NCI-H1417 (cell line): Measurements from ENCODE around the gene S1PR3.

Experiments
- DNase-seq, 3 experiments: peaks; one replicate each; lab custom pipeline; 2025; lab: John Stamatoyannopoulos, UW

S1PR3 gene

GRCh38 chr9:88993327-88993726, 2.1 kb downstream of the S1PR3 start:
- peak in 1 of 3 experiments; percentile 33 for DNase-seq

DNA sequence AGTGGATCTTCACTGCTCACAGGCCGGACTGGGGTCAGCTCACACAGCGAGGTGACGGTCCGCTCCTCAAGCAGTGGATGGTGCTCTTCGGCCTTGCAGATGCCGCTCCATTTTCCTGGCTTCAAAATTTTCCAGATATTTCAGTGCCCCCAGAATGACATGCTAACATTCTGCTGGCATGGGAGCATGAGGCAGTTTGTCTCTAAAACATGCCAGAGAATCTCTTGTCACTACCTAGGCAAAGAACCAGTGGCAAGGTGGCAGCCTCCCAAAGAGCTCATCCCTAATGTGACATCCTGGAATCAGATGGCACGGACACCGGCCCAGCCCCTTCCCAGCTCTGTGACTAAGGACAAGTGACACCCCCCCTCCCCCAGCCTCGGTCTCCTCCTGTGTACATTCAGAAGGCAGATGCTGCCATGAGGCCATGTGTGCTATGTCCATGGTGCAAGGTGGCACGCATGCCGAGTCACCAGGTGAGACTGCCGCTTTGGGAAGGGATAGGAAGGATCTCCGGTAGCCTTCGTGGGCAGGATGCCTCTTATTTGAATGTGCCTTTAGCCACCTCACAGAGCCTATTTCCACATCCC, 2.7 kb downstream of the S1PR3 start:
- DNase-seq, result no peak

GRCh38 chr9:88994469-88995199, 3.4 kb downstream of the S1PR3 start:
- DNase-seq, result no peak

DNA sequence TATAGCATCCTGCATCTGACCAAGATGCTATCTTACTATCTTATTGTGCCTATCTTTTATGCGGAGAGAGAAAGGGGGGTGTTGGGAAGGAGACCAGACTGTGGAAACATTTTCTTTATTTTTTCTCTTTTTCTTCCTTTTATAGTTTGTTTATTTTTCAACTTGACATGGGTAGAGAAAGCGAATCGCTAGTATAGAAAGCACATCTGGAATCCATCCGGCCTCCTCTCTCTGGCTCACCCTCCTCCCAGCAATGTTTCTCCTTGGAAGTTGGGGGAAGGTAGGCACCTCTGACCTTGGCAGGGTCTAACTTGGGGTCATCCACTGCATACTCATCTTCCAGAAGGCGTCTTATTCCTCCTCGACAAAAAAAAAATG, 3.9 kb downstream of the S1PR3 start:
- DNase-seq, result no peak

DNA sequence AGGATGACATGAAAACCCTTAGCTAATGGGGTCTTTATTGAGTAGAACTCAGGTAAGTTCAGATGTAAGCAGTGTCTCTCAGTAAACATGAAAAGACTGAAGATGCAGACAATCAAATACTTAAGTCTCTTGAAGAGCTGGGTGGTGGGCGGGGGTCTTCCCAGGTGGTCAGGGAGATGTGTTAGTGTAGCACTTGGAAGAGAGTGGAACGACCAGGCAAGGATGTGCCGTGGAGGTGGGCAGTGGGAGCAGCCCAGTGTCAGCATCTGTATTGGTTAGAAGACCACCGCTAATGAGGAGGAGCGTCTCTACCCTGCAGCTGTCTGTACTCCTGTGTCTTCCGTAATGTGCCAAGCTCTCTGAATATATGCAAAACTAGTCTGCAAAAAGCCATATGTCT, 4.4 kb downstream of the S1PR3 start:
- no peak for DNase-seq

DNA sequence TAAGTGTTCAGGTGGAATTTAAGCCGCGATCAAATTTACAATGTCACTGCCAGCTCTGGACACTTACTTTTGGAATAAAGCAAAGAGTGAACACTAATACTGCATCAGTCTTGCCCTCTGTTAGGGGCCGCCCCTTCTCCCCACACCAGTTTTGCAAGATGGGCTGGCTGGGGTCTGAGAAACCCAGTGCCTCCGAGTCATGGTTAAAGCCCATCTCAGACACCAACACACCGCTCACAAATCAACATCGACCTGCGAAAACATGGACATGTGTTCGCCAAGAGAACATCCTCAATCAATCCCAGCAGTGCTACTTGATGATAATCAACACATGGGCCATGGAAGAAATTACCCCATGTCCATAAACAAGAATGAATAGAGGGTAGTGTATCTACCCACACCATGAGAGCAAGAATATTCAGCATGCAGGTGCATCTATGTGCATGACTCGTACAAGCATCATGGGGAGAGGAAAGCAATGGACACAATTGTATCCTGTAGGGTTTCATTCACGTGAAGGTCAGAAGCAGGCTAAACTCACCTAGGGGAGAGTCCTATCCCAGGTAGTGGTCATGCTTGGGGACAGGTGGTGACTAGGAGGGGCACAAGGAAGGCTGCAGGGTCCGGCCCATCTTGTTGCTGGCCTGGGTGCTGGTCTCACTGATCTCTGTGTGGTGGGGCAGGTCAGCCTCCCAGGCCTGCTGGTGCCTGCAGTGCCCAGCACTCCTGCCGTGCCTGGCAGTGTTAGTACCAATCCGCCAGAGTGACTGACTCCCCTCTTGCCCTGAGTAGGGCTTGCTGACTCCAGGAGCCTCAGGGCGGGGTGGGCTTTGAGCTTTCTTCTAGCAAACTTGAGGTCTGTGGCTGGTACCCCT, 5.0 kb downstream of the S1PR3 start:
- DNase-seq, result no peak

- DNase-seq, result no peak
These were observed 5.6 kb downstream of the S1PR3 start for GRCh38 chr9:88996921-88997235.

DNA sequence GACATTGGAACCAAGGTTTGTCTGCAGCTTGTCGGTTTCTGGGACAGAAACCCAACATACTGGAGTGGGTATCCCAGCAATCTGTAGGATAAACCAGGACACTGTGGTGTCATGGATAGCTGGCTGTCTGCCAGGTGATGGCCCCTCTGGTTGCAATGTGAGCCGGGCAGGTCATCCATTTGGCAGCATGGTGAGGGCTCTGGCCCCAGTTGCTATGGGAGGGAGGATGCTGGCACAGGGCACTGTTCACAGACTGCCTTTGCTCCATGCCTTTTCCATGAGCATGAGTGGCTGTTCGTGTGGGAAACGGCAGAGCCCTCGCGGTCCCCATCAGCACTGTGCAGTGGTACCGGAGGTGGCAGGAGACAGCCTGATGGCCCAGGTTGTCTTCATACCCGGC, 6.4 kb downstream of the S1PR3 start:
- no peak for DNase-seq

DNA sequence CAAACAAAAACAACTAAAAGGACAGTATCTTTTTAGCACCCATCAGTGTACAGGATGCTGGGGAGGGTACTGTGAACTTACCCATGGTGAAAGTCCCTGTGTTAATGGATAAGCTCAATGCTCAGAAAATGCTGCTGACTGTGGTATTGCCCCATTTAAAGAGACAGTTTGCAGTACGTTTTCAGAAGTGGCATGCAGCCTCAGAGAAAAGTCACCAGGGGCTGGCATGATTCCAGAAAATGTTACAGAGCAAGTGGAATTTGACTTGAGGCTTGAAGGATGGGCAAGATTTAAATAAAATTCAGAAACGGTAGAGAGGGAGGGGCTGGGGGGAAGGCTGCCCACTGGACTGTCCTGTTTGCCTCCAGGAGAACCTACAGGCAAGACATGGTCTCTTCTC, 7.2 kb downstream of the S1PR3 start:
- DNase-seq, result no peak

DNA sequence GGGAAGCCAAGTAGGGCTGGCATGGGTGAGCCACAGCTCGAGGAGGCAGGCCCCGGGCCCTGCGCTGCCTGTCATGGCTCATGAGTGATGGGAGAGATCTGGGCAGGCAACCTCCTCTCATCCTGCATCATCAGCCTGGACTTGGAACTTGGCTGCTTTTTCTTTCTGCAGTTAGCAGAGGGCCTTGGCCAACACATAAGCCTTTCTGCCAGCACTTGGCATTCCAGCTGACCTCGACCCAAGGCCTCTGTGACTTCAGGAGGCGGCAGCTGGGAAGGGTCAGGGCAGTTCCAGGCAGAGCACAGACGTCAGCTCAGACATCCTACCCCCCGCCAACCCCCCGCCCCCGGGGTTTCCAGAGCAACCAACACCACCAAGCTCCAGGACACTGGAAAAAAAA, 7.6 kb downstream of the S1PR3 start:
- no peak for DNase-seq

GRCh38 chr9:89000371-89000781, 9.1 kb downstream of the S1PR3 start:
- no peak for DNase-seq

- peak; percentile 11 to 90 (median 71) for DNase-seq
These were observed 10.0 kb downstream of the S1PR3 start for GRCh38 chr9:89000973-89001916.

DNA sequence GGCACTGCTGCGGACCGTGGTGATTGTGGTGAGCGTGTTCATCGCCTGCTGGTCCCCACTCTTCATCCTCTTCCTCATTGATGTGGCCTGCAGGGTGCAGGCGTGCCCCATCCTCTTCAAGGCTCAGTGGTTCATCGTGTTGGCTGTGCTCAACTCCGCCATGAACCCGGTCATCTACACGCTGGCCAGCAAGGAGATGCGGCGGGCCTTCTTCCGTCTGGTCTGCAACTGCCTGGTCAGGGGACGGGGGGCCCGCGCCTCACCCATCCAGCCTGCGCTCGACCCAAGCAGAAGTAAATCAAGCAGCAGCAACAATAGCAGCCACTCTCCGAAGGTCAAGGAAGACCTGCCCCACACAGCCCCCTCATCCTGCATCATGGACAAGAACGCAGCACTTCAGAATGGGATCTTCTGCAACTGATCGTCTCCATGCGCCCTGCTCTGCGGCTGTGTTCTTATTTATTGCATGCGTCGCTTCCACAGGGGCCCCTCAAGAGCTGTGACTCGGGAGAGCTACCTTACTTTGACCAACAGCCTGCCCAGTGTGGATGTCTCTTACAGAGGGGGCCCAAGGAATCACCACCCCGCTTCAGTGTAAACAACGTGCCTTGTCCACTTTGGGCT, 10.8 kb downstream of the S1PR3 start:
- DNase-seq, result no peak

GRCh38 chr9:89002987-89003386, 11.7 kb downstream of the S1PR3 start:
- DNase-seq, result no peak

GRCh38 chr9:89005323-89005722, 14.1 kb downstream of the S1PR3 start:
- no peak for DNase-seq

GRCh38 chr9:89006267-89006666, 15.0 kb downstream of the S1PR3 start:
- peak in 1 of 3 experiments; percentile 21 for DNase-seq

- DNase-seq, result no peak
These were observed 16.0 kb downstream of the S1PR3 start for GRCh38 chr9:89006996-89007967.

GRCh38 chr9:89008055-89008743, 16.9 kb downstream of the S1PR3 start:
- peak in 1 of 3 experiments; percentile 22 for DNase-seq

GRCh38 chr9:89008744-89009545, 17.7 kb downstream of the S1PR3 start:
- DNase-seq, result no peak
